ENCODE results near the gene HCN4. TPM values are rescaled to one million over a fixed set of nuclear protein-coding genes. Genes with fewer than 3 reads are reported as not detected.

HCN4 gene
- total RNA-seq, 2 donors from 2014 or later: 0.78 to 2.0 TPM

GRCh38 chr15:73335026-73335425 is 33.7 kb downstream of the HCN4 start:
- intact Hi-C loops (cut with DNase I): no loop called here
- H3K4me1 ChIP-seq: no peaks in the 10 kb centered on the region
- DNase-seq (no peak), ATAC-seq (no peak)
- H3K36me3 ChIP-seq (replicated peaks in 1 of 2; ENCODE audit: insufficient read depth in 1 of 2, low read depth in 2 of 2): no peaks in the 10 kb centered on the region
- 66 to 67% methylated on average over 9 of the region's 9 CpGs for WGBS, 2 donors
- no peak overlapping the region for H3K4me3 ChIP-seq
- no peaks in the 10 kb centered on the region for H3K9me3 ChIP-seq
- no peaks in the 10 kb centered on the region for H3K27me3 ChIP-seq
- H3K27ac ChIP-seq: no peak overlapping the region
- TF ChIP-seq POLR2A (IDR thresholded peaks at IDR 0.05): no peak
- TF ChIP-seq CTCF (IDR thresholded peaks at IDR 0.05): no peak

- intact Hi-C loops (cut with DNase I): no loop called here
- no peaks in the 10 kb centered on the region for H3K36me3 ChIP-seq (replicated peaks in 1 of 2; ENCODE audit: insufficient read depth in 1 of 2, low read depth in 2 of 2)
- 76 to 93% methylated on average over 3 to 6 of the region's 6 CpGs for WGBS, 2 donors
- no peaks in the 10 kb centered on the region for H3K9me3 ChIP-seq
- H3K4me1 ChIP-seq: no peaks in the 10 kb centered on the region
- H3K4me3 ChIP-seq: no peak overlapping the region
- H3K27me3 ChIP-seq: no peaks in the 10 kb centered on the region
- TF ChIP-seq POLR2A (IDR thresholded peaks at IDR 0.05) (no peak), CTCF (IDR thresholded peaks at IDR 0.05) (no peak)
- H3K27ac ChIP-seq: no peak overlapping the region
- DNase-seq (no peak), ATAC-seq (no peak)
These were observed 34.7 kb downstream of the HCN4 start for GRCh38 chr15:73334086-73334485.

GRCh38 chr15:73333001-73333400 is 35.8 kb downstream of the HCN4 start:
- intact Hi-C loops (cut with DNase I): no loop called here
- H3K27me3 ChIP-seq: no peaks in the 10 kb centered on the region
- H3K9me3 ChIP-seq: no peaks in the 10 kb centered on the region
- no peaks in the 10 kb centered on the region for H3K4me1 ChIP-seq
- ATAC-seq (no peak), DNase-seq (no peak)
- H3K4me3 ChIP-seq: no peak overlapping the region
- H3K36me3 ChIP-seq (replicated peaks in 1 of 2; ENCODE audit: insufficient read depth in 1 of 2, low read depth in 2 of 2): no peaks in the 10 kb centered on the region
- 37 to 62% methylated on average over 2 of the region's 2 CpGs for WGBS, 2 donors
- TF ChIP-seq POLR2A (IDR thresholded peaks at IDR 0.05): no peak
- TF ChIP-seq CTCF (IDR thresholded peaks at IDR 0.05): no peak
- no peak overlapping the region for H3K27ac ChIP-seq

GRCh38 chr15:73331991-73332925 is 36.5 kb downstream of the HCN4 start:
- Histone ChIP-seq H3K27me3 (no peaks in the 10 kb centered on the region), H3K4me3 (no peak overlapping the region), H3K36me3 (replicated peaks in 1 of 2; ENCODE audit: insufficient read depth in 1 of 2, low read depth in 2 of 2) (no peaks in the 10 kb centered on the region), H3K9me3 (no peaks in the 10 kb centered on the region), H3K27ac (no peak overlapping the region), H3K4me1 (no peaks in the 10 kb centered on the region)
- intact Hi-C loops (cut with DNase I): no loop called here
- ATAC-seq (no peak), DNase-seq (no peak)
- TF ChIP-seq CTCF (IDR thresholded peaks at IDR 0.05): no peak
- no peak for TF ChIP-seq POLR2A (IDR thresholded peaks at IDR 0.05)
- WGBS, 2 donors: 80 to 92% methylated on average over 16 to 17 of the region's 19 CpGs

GRCh38 chr15:73331501-73331900 is 37.3 kb downstream of the HCN4 start:
- DNase-seq: no peak

More at GRCh38 chr15:73331501-73331900, 37.3 kb downstream of the HCN4 start:
- TF ChIP-seq CTCF (IDR thresholded peaks at IDR 0.05): no peak
- TF ChIP-seq POLR2A (IDR thresholded peaks at IDR 0.05): no peak
- H3K4me3 ChIP-seq: no peak overlapping the region
- no peaks in the 10 kb centered on the region for H3K27me3 ChIP-seq
- intact Hi-C loops (cut with DNase I): no loop called here
- 80 to 93% methylated on average over 5 of the region's 5 CpGs for WGBS, 2 donors
- H3K27ac ChIP-seq: no peak overlapping the region
- no peak for ATAC-seq
- H3K36me3 ChIP-seq (replicated peaks in 1 of 2; ENCODE audit: insufficient read depth in 1 of 2, low read depth in 2 of 2): no peaks in the 10 kb centered on the region
- no peaks in the 10 kb centered on the region for H3K4me1 ChIP-seq
- no peaks in the 10 kb centered on the region for H3K9me3 ChIP-seq
